Hepatocyte (in vitro differentiated cells): ENCODE data around the gene SORBS2.

Experiments
- CTCF ChIP-seq: fragments of 200-600 bp; sonication (generic); IDR thresholded peaks from 2 replicates; pipeline ENCODE4 v1.5.1; 2016; ENCODE audit warnings: antibody characterized with exemption, mild to moderate bottlenecking; ENCODE audit not compliant: poor library complexity
- EZH2 ChIP-seq: fragments of 200-600 bp; sonication (generic); IDR thresholded peaks from 2 replicates; pipeline ENCODE4 v1.6.1; 2016; ENCODE audit warnings: antibody characterized with exemption, mild to moderate bottlenecking, borderline replicate concordance
- EZH2phosphoT487 ChIP-seq: fragments of 200-600 bp; sonication (generic); IDR thresholded peaks from one replicate; pipeline ENCODE4 v1.6.1; 2018; ENCODE audit warnings: antibody characterized with exemption, mild to moderate bottlenecking, low read depth, moderate library complexity; ENCODE audit not compliant: unreplicated experiment, severe bottlenecking

- TF ChIP-seq EZH2 (no peak), CTCF (no peak), EZH2phosphoT487 (no peak)
Measured at GRCh38 chr4:185744488-185744862, 67.5 kb downstream of the SORBS2 start.
